K562 (cell line): ENCODE measurements around the gene RERE. TPM values are rescaled to one million over a fixed set of nuclear protein-coding genes. Genes with fewer than 3 reads are reported as not detected.
A peak's percentile ranks its signal among the peaks of the same experiment; 100 is the strongest.

Experiments
- ARID1B ChIP-seq: fragments of 450-650 bp; IDR thresholded peaks from 2 replicates; pipeline ENCODE4 v1.6.1; 2016; ENCODE audit warnings: antibody characterized with exemption, mild to moderate bottlenecking, inconsistent platforms
- ATF7 ChIP-seq: fragments of 450-650 bp; IDR thresholded peaks from 2 replicates; pipeline ENCODE4 v1.7.1; 2014; ENCODE audit warnings: mild to moderate bottlenecking, moderate library complexity
- ESRRB ChIP-seq: fragments of 250-450 bp; sonication (Bioruptor Pico); IDR thresholded peaks from 2 replicates; pipeline ENCODE4 v1.5.0; 2020; ENCODE audit warnings: mild to moderate bottlenecking, moderate library complexity, borderline replicate concordance
- EWSR1 ChIP-seq: fragments of 450-650 bp; IDR thresholded peaks from 2 replicates; pipeline ENCODE4 v1.6.1; 2018; ENCODE audit warnings: borderline replicate concordance, mild to moderate bottlenecking, low read depth, moderate library complexity; ENCODE audit not compliant: partially characterized antibody
- HDAC1 ChIP-seq, 2 experiments: fragments of 450-650 bp; IDR thresholded peaks; 2 replicates each; pipeline ENCODE4 v1.6.1; 2016 to 2017; ENCODE audit warnings: inconsistent platforms in 1 of 2, mild to moderate bottlenecking in 1 of 2, moderate library complexity in 1 of 2
- KAT7 ChIP-seq: sonication (generic); formaldehyde crosslinking; IDR thresholded peaks from 2 replicates; pipeline ENCODE4 v1.8.0; 2022; ENCODE audit warnings: missing genetic modification reagents, mild to moderate bottlenecking, borderline replicate concordance
- NR2C2 ChIP-seq, 2 experiments: fragments of 200-800 bp in 1 of 2; sonication (Bioruptor generic) in 1 of 2; sonication (generic) in 1 of 2; formaldehyde crosslinking in 1 of 2; IDR thresholded peaks; 2 replicates each; pipeline versions ENCODE4 v1.6.1 to v1.8.0; 2016 to 2022; ENCODE audit warnings: mild to moderate bottlenecking in 1 of 2, missing compliant biosample characterization in 1 of 2, missing genetic modification characterization in 1 of 2, missing genetic modification reagents in 1 of 2
- SNAPC5 ChIP-seq: fragments of 250-450 bp; sonication (Bioruptor Pico); IDR thresholded peaks from 2 replicates; pipeline ENCODE4 v1.8.0; 2021; ENCODE audit warnings: moderate library complexity, mild to moderate bottlenecking, inconsistent platforms
- SPI1 ChIP-seq: IDR thresholded peaks from 2 replicates; pipeline ENCODE4 v1.6.1; 2011; ENCODE audit warnings: low read depth, low read length, control low read depth, borderline replicate concordance
- SRF ChIP-seq, 2 experiments: fragments of 250-450, 450-650 bp in 1 of 2; sonication (Bioruptor Pico) in 1 of 2; sonication (generic) in 1 of 2; formaldehyde crosslinking; IDR thresholded peaks; 2 replicates each; pipeline versions ENCODE4 v1.5.0 to v1.5.1; 2020 to 2022; ENCODE audit warnings: mild to moderate bottlenecking in 1 of 2, missing genetic modification reagents in 1 of 2
- TSC22D4 ChIP-seq: fragments of 450-650 bp; IDR thresholded peaks from 2 replicates; pipeline ENCODE4 v1.6.1; 2016; ENCODE audit warnings: missing genetic modification characterization, missing biosample characterization, control low read depth
- ZNF644 ChIP-seq: fragments of 200-800 bp; sonication (Bioruptor generic); IDR thresholded peaks from 2 replicates; pipeline ENCODE4 v1.6.1; 2016; ENCODE audit warnings: low read depth, missing genetic modification characterization, missing compliant biosample characterization
- polyA plus RNA-seq, 8 experiments: library from polyadenylated mRNA; depleted of rRNA in 4 of 8; stranded (reverse) in 5 of 8; unstranded in 3 of 8; fragments of >200 nt; fragmentation: Nextera tagmentation in 2 of 8; fragmentation: Illumina TruSeq in 1 of 8; extraction: Ambion mirVana in 2 of 8; extraction: Trizol in 1 of 8; gene quantifications; 2 replicates each; pipeline versions ENCODE4 v1.2.1 to v1.2.3, GENCODE V29; 2011 to 2014; ENCODE audit warnings: inconsistent platforms in 1 of 8, missing spikeins in 1 of 8
- total RNA-seq, 7 experiments: library from RNA; depleted of rRNA in 6 of 7; stranded (reverse); fragments of >200 nt in 6 of 7; fragmentation: Illumina TruSeq in 2 of 7; extraction: Trizol in 2 of 7; gene quantifications; 2 replicates each; pipeline versions ENCODE4 v1.2.1 to v1.2.3, GENCODE V29; 2011 to 2021; ENCODE audit warnings: low replicate concordance in 1 of 7
- TF ChIP-seq, protein P1 (sequence below), 2 experiments: fragments of 450-650 bp in 1 of 2; sonication (generic) in 1 of 2; formaldehyde crosslinking in 1 of 2; IDR thresholded peaks; 2 replicates each; pipeline versions ENCODE4 v1.7.1 to v1.9.0; 2016 to 2022; ENCODE audit warnings: inconsistent platforms in 1 of 2, mild to moderate bottlenecking in 1 of 2, missing genetic modification reagents in 1 of 2
- TF ChIP-seq, protein P2 (sequence below), 3 experiments: IDR thresholded peaks in 2 of 3; conservative IDR thresholded peaks in 1 of 3; 2 replicates each; pipeline ENCODE4 v1.5.1; 2011 to 2012; ENCODE audit warnings: low read length in 3 of 3, mild to moderate bottlenecking in 3 of 3, control low read depth in 2 of 3, improper control_type of control experiment in 1 of 3, inconsistent platforms in 1 of 3, low read depth in 1 of 3, mixed read lengths in 1 of 3, moderate library complexity in 1 of 3; ENCODE audit not compliant: insufficient read depth in 2 of 3

The RERE gene
- total and polyA plus RNA-seq, 9 of the 15 experiments (the other 6 are each of a cell fraction or from before 2014, with no cell fraction given), result 3.0 to 51.5 (median 13.4) TPM

GRCh38 chr1:8439015-8439702 is 378.3 kb downstream of the RERE start (continued):
- TF ChIP-seq, protein P1, sequence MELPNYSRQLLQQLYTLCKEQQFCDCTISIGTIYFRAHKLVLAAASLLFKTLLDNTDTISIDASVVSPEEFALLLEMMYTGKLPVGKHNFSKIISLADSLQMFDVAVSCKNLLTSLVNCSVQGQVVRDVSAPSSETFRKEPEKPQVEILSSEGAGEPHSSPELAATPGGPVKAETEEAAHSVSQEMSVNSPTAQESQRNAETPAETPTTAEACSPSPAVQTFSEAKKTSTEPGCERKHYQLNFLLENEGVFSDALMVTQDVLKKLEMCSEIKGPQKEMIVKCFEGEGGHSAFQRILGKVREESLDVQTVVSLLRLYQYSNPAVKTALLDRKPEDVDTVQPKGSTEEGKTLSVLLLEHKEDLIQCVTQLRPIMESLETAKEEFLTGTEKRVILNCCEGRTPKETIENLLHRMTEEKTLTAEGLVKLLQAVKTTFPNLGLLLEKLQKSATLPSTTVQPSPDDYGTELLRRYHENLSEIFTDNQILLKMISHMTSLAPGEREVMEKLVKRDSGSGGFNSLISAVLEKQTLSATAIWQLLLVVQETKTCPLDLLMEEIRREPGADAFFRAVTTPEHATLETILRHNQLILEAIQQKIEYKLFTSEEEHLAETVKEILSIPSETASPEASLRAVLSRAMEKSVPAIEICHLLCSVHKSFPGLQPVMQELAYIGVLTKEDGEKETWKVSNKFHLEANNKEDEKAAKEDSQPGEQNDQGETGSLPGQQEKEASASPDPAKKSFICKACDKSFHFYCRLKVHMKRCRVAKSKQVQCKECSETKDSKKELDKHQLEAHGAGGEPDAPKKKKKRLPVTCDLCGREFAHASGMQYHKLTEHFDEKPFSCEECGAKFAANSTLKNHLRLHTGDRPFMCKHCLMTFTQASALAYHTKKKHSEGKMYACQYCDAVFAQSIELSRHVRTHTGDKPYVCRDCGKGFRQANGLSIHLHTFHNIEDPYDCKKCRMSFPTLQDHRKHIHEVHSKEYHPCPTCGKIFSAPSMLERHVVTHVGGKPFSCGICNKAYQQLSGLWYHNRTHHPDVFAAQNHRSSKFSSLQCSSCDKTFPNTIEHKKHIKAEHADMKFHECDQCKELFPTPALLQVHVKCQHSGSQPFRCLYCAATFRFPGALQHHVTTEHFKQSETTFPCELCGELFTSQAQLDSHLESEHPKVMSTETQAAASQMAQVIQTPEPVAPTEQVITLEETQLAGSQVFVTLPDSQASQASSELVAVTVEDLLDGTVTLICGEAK (IDR thresholded peaks at IDR 0.05), result 0 out of 2 replicates have a peak, but pooled peaks have one; percentile 20
- TF ChIP-seq, protein P1 (CRISPR knock-in tag; IDR thresholded peaks at IDR 0.05), result no peak
- 0 out of 2 replicates have a peak, but pooled peaks have one; percentile 8 for TF ChIP-seq ARID1B
- TF ChIP-seq HDAC1 (IDR thresholded peaks at IDR 0.05), result peak in 1 of 2 experiments; percentile 19; a peak in 1 of 4 replicates
- peak in 1 of 2 experiments; percentile 28; a peak in 1 of 4 replicates for TF ChIP-seq SRF (CRISPR knock-in tag; IDR thresholded peaks at IDR 0.05)
- no peak for TF ChIP-seq ESRRB (CRISPR knock-in tag)
- 0 out of 2 replicates have a peak, but pooled peaks have one; percentile 23 for TF ChIP-seq KAT7
- no peak for TF ChIP-seq SNAPC5 (CRISPR knock-in tag)
- peak; percentile 74; the same call in 1 of the 2 replicates for TF ChIP-seq SPI1
- TF ChIP-seq, protein P2, sequence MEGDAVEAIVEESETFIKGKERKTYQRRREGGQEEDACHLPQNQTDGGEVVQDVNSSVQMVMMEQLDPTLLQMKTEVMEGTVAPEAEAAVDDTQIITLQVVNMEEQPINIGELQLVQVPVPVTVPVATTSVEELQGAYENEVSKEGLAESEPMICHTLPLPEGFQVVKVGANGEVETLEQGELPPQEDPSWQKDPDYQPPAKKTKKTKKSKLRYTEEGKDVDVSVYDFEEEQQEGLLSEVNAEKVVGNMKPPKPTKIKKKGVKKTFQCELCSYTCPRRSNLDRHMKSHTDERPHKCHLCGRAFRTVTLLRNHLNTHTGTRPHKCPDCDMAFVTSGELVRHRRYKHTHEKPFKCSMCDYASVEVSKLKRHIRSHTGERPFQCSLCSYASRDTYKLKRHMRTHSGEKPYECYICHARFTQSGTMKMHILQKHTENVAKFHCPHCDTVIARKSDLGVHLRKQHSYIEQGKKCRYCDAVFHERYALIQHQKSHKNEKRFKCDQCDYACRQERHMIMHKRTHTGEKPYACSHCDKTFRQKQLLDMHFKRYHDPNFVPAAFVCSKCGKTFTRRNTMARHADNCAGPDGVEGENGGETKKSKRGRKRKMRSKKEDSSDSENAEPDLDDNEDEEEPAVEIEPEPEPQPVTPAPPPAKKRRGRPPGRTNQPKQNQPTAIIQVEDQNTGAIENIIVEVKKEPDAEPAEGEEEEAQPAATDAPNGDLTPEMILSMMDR (IDR thresholded peaks at IDR 0.05 in 2 of 3, conservative IDR thresholded peaks at IDR 0.05 in 1 of 3; ENCODE audit: insufficient read depth in 2 of 3, low read depth in 1 of 3, low read length in 3 of 3), result peak; percentile 12 to 50 (median 43); a peak in 4 of 6 replicates
- TF ChIP-seq EWSR1, result no peak
- peak; percentile 42; the same call in 1 of the 2 replicates for TF ChIP-seq ATF7
- no peak for TF ChIP-seq ZNF644 (tag)
- TF ChIP-seq NR2C2 (CRISPR knock-in tag; IDR thresholded peaks at IDR 0.05), result no peak
- peak; percentile 63; the same call in 1 of the 2 replicates for TF ChIP-seq NR2C2 (tag; IDR thresholded peaks at IDR 0.05)
- no peak for TF ChIP-seq TSC22D4 (tag)
